Measurements from ENCODE around the gene PCNT.

Gene PCNT

GRCh38 chr21:46352164-46352515, 28.2 kb downstream of the PCNT start:
- TF ChIP-seq CTCF (IDR thresholded peaks at IDR 0.05; ENCODE audit: low read depth, low read length), result no peak
- DNase-seq (ENCODE audit: low read depth in 2 of 2), result no peak
- no peak overlapping the region for H3K4me3 ChIP-seq (replicated peaks in 1 of 2; ENCODE audit: low read depth in 2 of 2, low read length in 2 of 2)

- DNase-seq (ENCODE audit: low read depth in 2 of 2), result no peak
- TF ChIP-seq CTCF (IDR thresholded peaks at IDR 0.05; ENCODE audit: low read depth, low read length), result no peak
- H3K4me3 ChIP-seq (replicated peaks in 1 of 2; ENCODE audit: low read depth in 2 of 2, low read length in 2 of 2), result no peak overlapping the region
These were observed 29.0 kb downstream of the PCNT start for GRCh38 chr21:46352913-46353312.

GRCh38 chr21:46354046-46354445, 30.1 kb downstream of the PCNT start:
- H3K4me3 ChIP-seq (replicated peaks in 1 of 2; ENCODE audit: low read depth in 2 of 2, low read length in 2 of 2), result no peak overlapping the region
- DNase-seq (ENCODE audit: low read depth in 2 of 2), result no peak
- no peak for TF ChIP-seq CTCF (IDR thresholded peaks at IDR 0.05; ENCODE audit: low read depth, low read length)

- DNase-seq (ENCODE audit: low read depth in 2 of 2), result no peak
- no peak for TF ChIP-seq CTCF (IDR thresholded peaks at IDR 0.05; ENCODE audit: low read depth, low read length)
- no peak overlapping the region for H3K4me3 ChIP-seq (replicated peaks in 1 of 2; ENCODE audit: low read depth in 2 of 2, low read length in 2 of 2)
These were observed 30.6 kb downstream of the PCNT start for GRCh38 chr21:46354518-46354917.

GRCh38 chr21:46355161-46356004, 31.4 kb downstream of the PCNT start:
- no peak overlapping the region for H3K4me3 ChIP-seq (replicated peaks in 1 of 2; ENCODE audit: low read depth in 2 of 2, low read length in 2 of 2)
- no peak for DNase-seq (ENCODE audit: low read depth in 2 of 2)
- no peak for TF ChIP-seq CTCF (IDR thresholded peaks at IDR 0.05; ENCODE audit: low read depth, low read length)

GRCh38 chr21:46356005-46356338, 32.0 kb downstream of the PCNT start:
- H3K4me3 ChIP-seq (replicated peaks in 1 of 2; ENCODE audit: low read depth in 2 of 2, low read length in 2 of 2), result no peak overlapping the region
- no peak for TF ChIP-seq CTCF (IDR thresholded peaks at IDR 0.05; ENCODE audit: low read depth, low read length)
- no peak for DNase-seq (ENCODE audit: low read depth in 2 of 2)

Data from cardiac fibroblast (primary cell).